ENCODE results near the gene VSX1.

VSX1 gene

DNA sequence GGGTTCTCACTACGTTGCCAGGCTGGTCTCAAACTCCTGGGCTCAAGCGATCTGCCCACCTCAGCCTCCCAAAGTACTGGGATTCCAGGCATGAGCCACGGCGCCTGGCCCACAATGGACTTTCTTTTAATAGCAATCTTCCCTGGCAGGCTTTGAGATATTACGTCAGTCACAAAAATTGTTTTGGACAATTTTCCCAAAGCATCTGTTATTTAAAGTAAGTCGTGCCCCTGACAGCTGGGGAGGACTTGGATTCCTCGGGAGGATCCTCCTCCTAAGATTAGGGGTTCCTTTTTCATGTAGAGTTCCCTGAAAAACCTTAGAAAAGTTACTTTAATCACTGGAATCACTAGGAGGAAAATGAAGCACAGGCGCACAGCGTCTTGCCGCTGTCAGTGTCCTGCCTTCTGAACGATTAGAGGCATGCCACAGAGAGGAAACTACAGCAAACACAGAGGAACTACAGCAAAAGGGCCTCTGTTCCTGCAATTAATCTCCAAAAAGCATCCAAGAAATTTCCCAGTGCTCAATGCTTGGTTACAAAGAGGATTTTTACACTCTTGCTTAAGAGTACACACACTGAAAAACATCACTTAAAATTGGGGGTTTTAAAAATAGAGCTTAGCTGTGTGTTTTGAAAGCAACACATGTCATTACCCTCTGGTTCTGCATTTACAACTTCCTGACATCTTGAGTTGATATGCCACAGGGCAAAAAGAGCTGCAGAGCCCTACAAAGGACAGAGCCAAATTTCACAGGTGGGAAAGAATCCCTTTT lies 28.5 kb downstream of the VSX1 start:
- no peak for DNase-seq (ENCODE audit: low read depth in 2 of 2)

DNA sequence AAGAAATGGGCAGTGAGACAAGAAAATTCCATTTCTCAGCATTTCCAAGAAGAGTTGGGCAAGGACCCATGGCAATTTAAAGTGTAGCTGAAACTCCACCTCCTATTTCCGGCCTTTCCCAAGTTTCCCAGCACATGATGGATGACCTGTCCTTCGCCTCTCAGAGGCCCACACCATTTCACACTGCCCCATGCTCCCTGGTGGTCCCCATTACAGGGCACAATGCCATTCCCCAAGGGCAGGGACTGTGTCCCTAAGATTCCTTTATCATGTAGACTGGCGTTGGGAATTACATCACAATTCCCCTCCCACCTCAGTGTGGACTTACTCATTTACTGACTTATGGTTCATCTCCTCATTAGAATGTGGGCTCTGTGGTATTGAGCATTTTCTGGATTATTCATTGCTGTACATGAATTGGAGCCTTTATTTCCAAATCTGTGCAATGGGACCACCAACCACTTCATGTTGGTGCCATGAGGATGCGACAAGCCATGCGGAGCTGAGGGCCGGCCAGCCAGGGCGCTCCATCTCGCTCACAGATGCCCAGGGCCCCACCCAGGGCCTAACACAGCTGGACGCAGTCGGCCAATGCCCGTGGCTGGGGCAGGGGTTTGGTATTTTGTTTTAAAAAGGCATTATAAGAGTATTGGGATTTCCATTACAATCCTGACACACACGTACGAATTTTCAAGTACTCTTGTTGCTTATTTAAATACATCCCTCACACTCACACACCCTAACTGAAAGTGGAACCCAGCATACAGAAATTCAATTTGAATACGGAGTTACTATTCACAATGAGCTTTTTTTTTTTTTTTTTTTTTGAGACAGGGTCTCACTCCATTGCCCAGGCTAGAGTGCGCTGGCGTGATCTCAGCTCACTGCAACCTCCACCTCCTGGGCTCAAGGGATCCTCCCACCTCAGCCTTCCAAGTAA lies 29.4 kb downstream of the VSX1 start:
- DNase-seq (ENCODE audit: low read depth in 2 of 2): no peak

DNA sequence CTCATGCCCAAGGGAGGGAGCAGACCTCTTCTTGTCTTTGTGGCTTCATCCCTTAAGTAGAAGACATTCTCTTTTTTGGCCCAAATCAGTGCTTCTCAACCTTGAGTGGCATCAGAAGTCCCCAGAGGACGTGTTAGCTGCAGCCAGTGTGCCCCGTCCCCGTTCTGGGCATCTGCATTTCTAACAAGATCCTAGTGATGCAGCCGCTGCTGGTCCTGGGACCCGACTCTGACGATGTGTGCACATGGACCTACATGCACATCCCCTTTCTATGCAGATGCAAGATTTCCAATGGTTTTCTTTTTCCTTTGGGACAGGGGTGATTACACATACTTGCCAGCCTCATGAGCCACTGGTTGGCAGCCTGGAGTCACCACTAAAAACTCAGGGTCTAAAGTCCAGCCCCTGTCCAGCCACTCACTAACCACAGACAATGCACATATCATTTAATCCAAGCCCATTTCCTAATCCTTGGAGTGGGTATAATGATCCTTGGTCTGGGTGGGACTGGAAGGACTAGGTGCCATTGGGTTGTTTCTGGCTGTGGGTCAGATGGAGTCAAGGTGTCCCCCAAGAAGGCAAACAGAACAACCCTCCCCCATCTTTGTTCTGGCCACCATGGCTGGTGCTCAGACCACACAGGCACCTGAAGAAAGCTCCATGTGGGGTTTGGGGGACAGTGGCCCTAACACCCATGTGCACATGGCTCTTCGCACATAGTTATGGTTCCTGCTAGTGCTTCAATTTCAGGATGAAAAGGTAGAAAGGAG lies 30.4 kb downstream of the VSX1 start:
- no peak for DNase-seq (ENCODE audit: low read depth in 2 of 2)

DNA sequence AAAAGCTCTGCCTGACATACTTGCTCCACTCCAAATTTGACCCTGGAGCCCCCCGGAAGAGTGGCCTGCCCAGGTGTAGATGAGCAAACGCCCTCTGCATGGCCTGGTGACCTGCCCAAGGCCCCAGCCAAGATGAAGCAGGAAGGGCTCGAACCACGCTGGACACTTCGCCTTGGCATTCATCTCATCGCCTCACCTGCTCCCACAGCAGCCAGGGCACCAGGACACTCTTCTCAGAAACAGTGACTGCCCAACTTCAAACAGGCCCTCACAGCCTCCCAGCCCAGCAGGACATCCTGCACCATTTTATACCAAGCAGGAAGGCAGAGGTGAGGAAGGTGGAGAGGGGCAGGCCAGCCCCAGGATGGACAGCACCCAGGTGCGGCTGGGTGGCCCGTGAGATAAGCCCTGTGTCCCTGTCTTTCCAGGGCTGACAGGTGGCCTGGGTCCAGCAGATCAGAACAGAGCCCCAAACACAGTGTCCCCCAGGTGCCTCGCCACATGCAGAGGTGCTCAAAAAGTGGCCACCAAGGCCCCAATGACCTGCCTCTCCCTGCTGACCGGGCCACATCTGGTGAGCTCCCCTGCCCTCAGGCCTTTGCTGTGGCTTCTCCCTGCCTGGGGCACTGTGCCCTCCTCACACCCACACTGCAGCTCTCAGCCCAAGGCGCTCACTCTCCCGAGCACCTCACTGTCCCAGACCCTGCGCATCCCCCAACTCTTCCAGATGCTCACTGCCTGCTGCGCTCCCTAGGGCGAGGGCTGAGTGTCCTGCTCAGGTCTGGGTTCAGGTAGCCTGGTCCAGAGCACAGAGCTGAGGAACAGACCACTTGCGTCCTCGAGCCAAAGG lies 31.2 kb downstream of the VSX1 start:
- DNase-seq (ENCODE audit: low read depth in 2 of 2): no peak

DNA sequence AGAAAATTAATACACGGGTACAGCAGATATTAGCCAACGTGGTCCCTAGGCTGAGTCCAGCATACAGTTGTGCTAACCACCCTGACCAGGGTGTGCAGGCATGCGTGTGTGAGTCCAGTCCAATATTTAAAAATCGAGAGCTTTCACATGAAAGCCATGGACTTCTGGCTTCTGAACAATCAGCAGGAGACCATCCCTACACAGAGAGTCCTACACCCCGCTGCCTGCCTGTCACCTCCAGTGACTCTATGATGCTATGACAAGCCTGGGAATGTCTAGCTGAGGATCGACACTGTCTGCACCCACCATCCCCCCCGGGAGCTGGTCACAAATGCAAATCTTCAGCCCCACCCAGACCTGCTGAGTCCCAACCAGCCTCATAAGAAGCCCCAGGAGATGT lies 31.9 kb downstream of the VSX1 start:
- no peak for DNase-seq (ENCODE audit: low read depth in 2 of 2)

DNA sequence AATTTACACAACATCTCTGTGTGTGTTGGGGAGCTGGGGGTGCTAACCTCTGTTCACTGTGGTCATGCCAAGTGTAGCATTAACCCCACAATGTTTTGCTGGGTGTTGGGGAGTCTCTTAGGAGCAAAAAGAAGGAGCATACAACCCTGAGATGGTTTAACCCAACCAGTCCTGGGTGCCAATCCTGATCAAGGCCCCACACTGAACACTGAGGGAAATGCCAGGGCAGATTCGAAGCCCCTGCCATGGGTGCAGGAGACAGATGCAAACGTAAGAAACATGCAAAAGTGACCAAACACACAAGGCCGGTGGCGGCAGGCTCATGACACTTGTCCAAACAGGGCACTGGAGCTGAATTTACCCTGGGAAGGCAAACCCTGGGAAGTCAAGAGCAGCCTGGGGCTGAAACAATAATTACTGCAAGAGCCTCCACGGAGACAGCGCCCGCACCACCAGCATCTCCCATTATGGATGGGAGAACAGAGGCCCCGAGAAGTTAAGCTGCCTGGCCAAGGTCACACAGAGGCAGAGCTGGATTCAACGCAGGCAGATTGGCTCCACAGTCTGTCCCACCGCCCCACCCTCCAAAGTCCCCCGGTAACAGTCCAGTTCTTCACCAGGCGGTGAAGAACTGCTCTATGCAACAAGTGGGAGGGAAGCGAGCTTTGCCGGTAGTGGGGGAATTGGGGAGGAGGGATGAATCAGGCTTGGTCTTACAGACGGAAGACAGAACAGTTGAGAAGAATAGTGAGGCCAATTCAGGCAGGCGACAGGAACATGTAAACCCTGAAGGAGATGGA lies 32.5 kb downstream of the VSX1 start:
- DNase-seq (ENCODE audit: low read depth in 2 of 2): no peak

DNA sequence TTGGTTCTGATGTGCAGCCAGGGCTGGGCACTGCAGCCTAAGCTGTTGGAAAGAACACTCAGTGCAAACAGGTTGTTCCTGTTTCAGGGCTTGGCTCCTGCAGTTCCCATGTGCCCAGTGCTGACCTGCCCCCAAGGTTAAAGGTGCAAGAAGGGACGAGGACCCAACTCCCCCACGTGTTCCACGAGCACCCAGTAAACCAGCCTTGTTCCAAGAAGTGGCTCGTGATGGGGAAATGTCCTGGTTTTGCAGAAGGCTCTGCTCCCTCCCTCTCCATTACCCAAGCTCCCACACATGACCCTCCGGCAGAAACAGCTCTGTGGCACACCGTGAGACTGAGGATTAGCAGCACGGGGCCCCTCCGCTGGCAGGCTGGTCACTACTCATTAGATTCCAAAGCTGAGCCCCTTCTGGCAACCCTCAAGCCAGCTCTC lies 33.4 kb downstream of the VSX1 start:
- DNase-seq (ENCODE audit: low read depth in 2 of 2): no peak

DNA sequence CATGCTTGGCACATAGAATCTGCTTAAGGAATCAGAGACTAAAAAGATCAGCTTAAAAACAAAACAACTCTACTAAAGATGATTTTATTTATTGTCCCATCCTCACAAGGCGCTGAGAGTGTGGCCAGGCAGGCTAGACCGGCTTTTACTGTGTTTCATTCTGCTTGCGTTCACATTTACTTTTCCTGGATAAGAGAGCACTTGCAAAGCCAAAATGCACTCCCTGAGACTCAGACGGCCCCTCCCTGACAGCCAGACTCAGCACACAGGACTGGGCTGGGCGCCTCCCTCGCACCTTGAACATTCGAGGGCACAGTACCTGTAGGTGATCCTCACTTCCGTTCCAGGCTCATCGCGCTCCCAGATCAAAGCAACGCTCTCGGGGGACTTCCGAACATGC lies 34.2 kb downstream of the VSX1 start:
- no peak for DNase-seq (ENCODE audit: low read depth in 2 of 2)

DNA sequence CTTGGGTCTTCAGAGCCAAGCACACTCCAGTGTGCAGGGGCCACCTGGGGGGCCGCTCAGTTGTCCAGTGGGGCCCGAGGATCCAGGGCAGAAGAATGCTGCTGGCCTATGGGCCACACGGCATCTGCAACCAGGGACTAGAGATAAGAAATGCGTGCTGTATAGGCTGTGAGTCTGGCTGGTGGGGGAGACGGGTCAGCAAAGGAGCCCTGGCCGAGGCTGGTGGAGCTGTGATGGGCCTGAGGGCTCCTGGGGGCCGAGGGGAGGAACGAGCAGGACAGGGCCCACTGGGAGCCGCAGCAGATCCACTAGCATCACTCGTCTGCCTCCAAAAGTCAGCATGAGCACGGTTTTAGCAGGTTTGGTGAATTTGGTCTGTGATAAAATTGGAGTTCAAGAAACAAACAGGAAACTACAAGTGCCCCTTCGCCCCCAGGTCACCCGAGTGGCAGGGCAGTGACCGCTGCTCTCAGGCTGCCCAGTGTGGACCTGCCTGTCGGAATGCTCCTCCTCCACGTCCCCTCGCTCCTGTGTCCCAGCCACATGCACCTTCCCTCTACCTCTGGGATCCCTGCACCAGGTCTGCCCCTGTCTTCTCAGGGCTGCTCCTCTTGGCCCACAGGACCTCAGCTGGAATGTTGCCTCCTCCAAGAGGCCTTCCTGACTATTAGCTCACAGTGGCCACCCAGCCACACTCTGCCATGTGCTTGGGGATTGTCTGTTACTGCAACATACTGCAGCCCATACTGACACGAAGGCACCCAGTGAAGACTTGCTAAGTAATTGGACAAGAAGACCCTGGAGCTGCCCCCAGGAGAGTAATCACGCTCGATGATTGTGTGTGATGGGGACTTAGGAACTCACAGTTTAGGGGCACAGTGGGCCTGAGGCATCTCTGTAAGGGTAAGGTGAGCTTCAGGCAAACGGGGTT lies 34.9 kb downstream of the VSX1 start:
- no peak for DNase-seq (ENCODE audit: low read depth in 2 of 2)

DNA sequence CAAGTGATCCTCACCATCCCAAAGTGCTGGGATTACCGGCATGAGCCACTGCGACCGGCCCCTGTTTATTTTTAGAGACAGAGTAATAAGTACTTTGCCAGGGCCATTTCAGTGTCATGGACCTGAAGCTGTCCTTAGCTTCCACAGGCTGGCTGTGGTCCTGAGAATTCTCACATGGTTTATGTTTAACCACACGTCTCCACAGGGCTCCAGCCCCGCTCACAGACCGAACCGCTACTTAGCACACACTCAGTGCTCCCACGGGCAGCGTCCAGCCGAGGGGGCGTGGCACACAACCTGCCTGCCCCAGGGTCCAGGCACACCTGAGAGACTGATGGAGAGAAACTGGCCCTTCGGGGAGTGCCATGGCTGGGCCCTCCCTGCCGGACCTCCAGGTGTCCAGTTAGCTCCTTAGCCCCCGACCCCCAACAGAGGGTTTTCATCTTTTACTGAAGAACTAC lies 35.7 kb downstream of the VSX1 start:
- no peak for DNase-seq (ENCODE audit: low read depth in 2 of 2)

DNA sequence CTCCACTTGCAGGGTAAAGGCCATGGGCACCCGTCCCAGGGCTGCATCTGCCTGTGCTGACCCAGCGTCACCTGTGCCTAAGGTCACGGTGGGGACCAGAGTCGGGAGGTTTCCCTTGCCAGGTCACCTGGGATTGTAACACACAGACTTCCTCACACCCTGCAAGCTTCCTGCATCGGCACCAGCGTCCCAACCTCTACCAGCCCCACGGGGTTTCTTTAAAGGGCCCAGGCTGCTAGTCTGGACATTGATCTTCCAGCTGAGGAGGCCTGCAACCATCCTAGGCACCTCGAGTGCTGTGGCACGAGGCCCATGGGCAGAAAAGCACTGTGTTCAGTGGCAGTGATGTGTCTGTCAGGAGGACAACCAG lies 36.6 kb downstream of the VSX1 start:
- DNase-seq (ENCODE audit: low read depth in 2 of 2): no peak

DNA sequence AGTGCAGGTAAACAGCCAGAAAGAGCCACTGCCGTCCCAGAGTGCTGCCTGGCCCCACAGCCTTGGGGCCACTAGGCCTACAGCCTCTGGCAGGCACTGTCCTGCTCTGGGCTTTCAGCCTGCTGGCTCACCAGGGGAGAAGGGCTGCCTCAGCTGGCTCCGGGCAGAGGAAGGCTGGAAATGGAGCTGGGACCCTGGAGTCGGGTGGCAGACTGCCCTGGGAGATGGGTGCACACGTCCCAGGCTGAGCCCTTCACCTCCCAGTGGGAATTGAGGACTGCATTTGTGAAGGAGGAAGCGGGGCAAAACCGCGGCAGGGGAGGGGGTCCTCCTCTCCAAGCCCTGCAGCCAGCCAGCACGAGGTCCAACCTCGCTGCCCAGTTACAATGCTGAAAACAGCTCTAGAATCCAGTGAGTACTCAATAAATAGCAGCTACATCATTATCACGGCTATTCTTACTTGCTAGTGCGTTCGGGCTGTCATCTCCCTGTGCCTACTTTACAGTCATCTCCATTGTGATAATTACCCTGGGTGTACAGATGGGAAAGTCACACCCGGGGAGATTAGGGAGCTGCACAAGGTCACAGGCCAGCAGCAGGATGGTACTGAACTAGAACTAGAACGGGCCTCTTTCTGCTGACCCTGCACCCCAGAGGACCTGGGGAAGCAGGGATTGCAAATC lies 37.1 kb downstream of the VSX1 start:
- DNase-seq (ENCODE audit: low read depth in 2 of 2): no peak

DNA sequence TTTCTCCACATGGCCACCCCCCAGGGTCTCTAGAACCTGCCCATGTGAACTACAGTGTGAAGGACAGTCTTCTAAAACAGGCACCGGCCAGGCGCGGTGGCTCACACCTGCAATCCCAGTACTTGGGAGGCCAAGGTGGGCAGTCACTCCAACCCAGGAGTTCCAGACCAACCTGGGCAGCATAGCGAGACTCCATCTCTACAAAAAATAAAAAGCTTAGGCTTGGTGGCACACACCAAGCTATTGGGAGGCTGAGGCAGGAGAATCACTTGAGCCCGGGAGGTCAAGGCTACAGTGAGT lies 37.7 kb downstream of the VSX1 start:
- no peak for DNase-seq (ENCODE audit: low read depth in 2 of 2)

DNA sequence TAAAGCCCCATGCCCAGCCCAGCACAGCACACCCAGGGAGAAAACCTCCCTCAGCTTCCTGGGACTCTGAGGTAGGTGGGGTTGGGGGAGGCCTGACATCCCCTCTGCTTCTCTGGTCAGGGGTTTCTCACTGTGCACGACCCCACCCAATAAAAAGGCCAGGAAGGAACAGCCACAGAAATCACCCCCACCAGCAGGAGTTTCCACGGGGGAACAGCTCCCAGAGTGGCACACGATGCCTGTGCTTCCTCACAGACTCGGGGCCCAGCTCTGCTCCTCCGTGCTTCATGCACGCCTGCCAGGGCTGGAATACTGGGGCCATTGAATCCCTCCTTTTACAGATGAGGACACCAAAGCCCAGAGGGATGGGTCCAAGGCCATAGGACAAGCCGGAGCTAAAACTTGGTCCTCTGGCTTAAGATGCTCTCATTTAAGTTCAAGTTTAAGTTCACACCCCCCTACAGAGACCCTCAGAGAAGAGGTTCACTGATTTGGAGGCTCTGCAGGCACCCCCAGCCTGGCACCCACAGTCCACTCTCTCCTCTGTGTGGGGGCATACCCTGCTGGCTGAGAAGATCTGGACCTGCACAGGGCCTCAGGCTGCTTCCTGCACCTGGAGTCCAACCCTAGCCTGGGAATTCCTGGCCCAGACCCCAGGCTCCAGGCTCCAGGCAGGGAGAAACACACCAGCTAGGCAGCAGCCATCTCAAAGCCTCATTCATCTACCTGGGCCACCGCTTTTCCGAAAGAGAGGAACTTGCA lies 38.3 kb downstream of the VSX1 start:
- no peak for DNase-seq (ENCODE audit: low read depth in 2 of 2)

DNA sequence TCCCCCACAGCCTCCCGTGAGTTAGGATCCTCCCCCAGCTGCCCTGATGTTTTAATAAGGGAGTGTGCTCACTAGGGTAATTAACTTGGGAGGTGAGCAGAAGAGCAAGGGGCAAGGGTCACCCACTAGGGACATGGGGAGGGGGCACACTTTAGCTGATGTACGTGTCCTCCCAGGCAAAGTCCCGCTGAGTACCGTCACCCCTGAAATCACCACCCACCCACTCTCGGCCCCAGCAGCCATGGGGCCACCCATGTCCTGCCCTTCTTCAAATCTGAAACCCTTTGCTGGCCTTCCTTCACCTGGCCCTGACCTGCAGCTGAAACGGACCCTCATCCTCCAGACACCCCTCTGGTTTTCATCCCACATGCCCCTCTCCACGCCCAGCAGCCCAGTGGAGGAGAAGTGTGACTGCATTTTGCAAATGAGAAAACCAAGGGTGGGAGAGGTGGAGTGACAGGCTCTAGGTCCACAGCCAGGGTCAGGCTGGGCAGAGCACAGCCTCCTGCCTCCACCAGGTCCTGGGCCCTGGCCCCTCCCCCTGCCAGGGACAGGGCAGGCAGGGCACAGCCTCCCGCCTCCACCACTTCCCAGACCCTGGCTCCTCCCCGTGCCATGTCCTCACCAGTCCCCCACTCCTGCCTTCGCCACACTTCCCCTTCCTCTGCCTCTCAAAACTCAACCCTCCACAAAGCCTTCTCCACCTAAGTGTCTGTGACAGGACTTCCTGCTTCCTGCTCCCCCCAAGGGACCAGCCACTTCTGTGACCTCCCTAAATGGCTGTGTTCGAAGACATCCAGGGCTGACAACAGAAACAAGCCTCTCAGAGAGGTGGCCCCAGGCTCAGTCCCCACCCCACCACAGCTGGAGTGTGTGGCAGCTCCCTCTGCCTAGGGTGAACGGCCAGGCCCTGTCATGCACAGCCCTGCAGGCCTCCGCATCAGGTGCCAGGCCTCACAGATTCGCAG lies 39.1 kb downstream of the VSX1 start:
- DNase-seq (ENCODE audit: low read depth in 2 of 2): no peak

DNA sequence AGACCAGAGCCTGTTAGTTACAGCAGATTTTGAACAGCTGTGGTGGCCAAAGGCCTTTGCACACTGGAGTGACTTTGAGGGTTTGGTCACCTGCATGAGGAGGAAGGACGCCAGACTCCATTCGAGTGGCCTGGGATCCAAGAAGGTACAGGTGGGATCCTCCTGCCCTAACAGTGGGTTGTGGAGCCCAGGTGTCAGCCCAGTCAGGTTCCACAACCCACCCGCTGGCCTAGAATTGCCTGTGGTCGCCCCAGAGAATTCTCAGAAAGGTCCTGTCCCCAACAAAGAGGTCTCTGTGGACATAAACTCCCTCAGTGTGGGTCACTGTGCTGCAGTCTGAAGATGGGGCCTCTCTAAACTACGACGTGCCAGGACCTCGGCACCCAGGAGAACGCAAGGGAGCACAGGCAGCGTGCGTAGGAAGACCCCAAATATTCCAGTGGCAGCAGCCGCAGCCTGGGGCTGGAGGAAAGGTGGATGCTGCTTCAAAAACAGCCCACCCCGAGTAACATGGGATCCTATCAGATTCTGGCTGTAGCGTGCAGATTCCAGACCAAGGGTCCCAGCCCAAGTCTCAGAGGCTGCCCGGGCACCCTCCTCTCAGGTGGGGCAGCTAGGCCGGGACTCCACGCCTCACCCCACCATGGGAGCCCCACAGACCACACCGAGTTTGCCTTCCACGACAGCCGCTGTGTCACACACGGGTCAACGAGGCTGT lies 40.0 kb downstream of the VSX1 start:
- DNase-seq (ENCODE audit: low read depth in 2 of 2): no peak
